Spleen (tissue), 11 donors: ENCODE results near the gene LBR. TPM values are rescaled to one million over a fixed set of nuclear protein-coding genes. Genes with fewer than 3 reads are reported as not detected.

Source experiments
- DNase-seq: peaks from one replicate; pipeline ENCODE4 v3.0.0-alpha.2; 2020
- H3K27ac ChIP-seq, 8 donors: fragments of 200-600 bp; sonication (generic) in 7 of 8; 1 replicate in 4 of 8; 2 replicates in 4 of 8; pipeline versions ENCODE4 v1.5.0 to v1.8.0; 2016 to 2021; ENCODE audit warnings: inconsistent platforms in 4 of 8, mild to moderate bottlenecking in 4 of 8, moderate library complexity in 1 of 8
- H3K27me3 ChIP-seq, 7 donors: fragments of 200-600 bp; sonication (generic) in 6 of 7; replicated peaks in 1 of 7; 1 replicate in 4 of 7; 2 replicates in 3 of 7; pipeline versions ENCODE4 v1.5.0 to v1.8.0; 2016 to 2021; ENCODE audit warnings: inconsistent platforms in 3 of 7, mild to moderate bottlenecking in 1 of 7
- H3K36me3 ChIP-seq, 6 donors: fragments of 200-600 bp; sonication (generic) in 5 of 6; 1 replicate in 4 of 6; 2 replicates in 2 of 6; pipeline versions ENCODE4 v1.5.0 to v1.8.0; 2016 to 2021; ENCODE audit warnings: inconsistent platforms in 2 of 6
- H3K4me1 ChIP-seq, 6 donors: fragments of 200-600 bp; sonication (generic) in 5 of 6; 1 replicate in 3 of 6; 2 replicates in 3 of 6; pipeline versions ENCODE4 v1.5.0 to v1.8.0; 2016 to 2021; ENCODE audit warnings: inconsistent platforms in 3 of 6
- H3K4me3 ChIP-seq, 8 donors: fragments of 200-600 bp; sonication (generic) in 7 of 8; 1 replicate in 4 of 8; 2 replicates in 4 of 8; pipeline versions ENCODE4 v1.5.0 to v1.8.0; 2016 to 2021; ENCODE audit warnings: inconsistent platforms in 4 of 8, mild to moderate bottlenecking in 4 of 8, moderate library complexity in 2 of 8
- H3K9me3 ChIP-seq, 8 donors: fragments of 200-600 bp; sonication (generic) in 7 of 8; 1 replicate in 4 of 8; 2 replicates in 4 of 8; pipeline versions ENCODE4 v1.5.0 to v1.8.0; 2016 to 2021; ENCODE audit warnings: inconsistent platforms in 4 of 8
- CTCF ChIP-seq, 11 experiments: fragments of 200-600 bp in 7 of 11; fragments of 450-650 bp in 4 of 11; sonication (generic) in 4 of 11; IDR thresholded peaks in 8 of 11; conservative IDR thresholded peaks in 3 of 11; 1 replicate in 7 of 11; 2 replicates in 4 of 11; pipeline versions ENCODE4 v1.4.0 to v1.8.0; 2016 to 2021; ENCODE audit warnings: antibody characterized with exemption in 11 of 11, inconsistent platforms in 4 of 11, mild to moderate bottlenecking in 1 of 11
- POLR2A ChIP-seq, 3 donors: fragments of 450-650 bp; IDR thresholded peaks; one replicate each; pipeline ENCODE4 v1.5.1; 2017; ENCODE audit warnings: antibody characterized with exemption in 3 of 3, mild to moderate bottlenecking in 1 of 3
- POLR2AphosphoS5 ChIP-seq, 3 donors: sonication (generic); formaldehyde crosslinking; IDR thresholded peaks; one replicate each; pipeline ENCODE4 v1.5.1; 2017; ENCODE audit warnings: antibody characterized with exemption in 3 of 3
- WGBS, 5 donors: extraction: QIAGEN DNeasy Blood & Tissue Kit in 3 of 5; methylation state at CpG; one replicate each; pipeline versions ENCODE4 v1.1.5 to v1.1.7; 2013 to 2018; 5-methylcytosine and 5-hydroxymethylcytosine counted together
- intact Hi-C: fragments of 100-400 bp; cut with DNase I; formaldehyde crosslinking; loops from one replicate; pipeline ENCODE4 v1.15.0; 2023; ENCODE audit warnings: low total_unique reads
- polyA plus RNA-seq, 3 donors: library from polyadenylated mRNA; stranded (reverse); fragments of 200-250 nt; gene quantifications; one replicate each; pipeline ENCODE4 v1.2.1, GENCODE V29; 2013
- total RNA-seq, 7 donors: library from RNA; depleted of rRNA in 3 of 7; stranded (reverse); fragments of >200 nt in 3 of 7; fragmentation: NEBNext Ultra II Directional in 4 of 7; extraction: Animal tissue kit (Norgen Biotek cat#: 25700) in 4 of 7; gene quantifications; one replicate each; pipeline versions ENCODE4 v1.1.0 to v1.2.1, GENCODE V29; 2016 to 2021
- donor health status: healthy with polysubstance abuse.
- donor health status: DM: no; HTN: no; CAD: no; lungs with moderate emphysema.
- donor health status: DM: no; HTN: no; CAD: no.
- donor health status: Bipolar disorder and iron deficiency.
- donor health status: healthy.
- donor health status: DM: no; HTN: no; CAD: no.
- donor health status: DM: yes; HTN: yes; CAD: no.

Gene LBR
- total and polyA plus RNA-seq, 10 donors: 20.8 to 157 (median 87.9) TPM

DNA sequence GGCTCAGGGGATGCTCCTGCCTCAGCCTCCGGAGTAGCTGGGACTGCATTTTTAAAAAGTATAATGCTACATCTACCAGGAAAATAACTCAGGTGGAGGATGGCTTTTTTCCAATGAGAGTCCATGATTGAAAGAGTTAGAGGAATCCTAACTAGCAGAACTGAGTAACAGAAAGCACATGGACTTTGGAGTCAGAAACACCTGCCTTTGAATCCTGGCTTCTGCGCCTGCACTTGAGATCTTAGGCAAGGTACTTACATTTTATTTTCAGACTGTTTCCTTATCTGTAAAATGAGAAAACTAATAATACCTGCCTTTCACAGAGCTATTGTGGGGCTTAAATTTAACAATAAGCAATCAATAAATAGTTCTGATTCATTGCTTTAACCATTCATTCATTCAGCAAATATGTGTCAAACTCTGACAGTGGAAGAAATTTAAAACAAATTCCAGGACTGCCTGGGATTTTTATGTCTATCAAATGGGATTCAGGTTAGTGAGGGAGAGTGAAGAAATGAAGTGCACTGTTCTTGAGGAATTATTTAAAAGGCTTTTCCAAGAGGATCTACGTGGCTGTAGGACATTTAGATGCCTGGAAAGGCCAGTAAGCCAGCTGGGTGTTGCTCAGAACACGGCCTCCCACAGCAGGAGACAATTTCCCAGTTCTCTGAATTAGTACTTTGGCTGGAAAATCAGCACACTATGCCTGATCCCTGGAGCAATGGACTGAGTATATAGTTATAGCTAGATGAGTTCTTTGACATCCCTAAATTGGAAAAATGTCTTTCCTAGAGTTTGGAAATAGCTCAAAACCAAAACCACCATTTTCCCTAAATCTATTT is 12.8 kb upstream of the LBR start:
- H3K9me3 ChIP-seq: no peaks in the 10 kb centered on the region
- intact Hi-C loops: no loop called here
- WGBS, 5 donors: 81 to 96% (median 93%) methylated on average over 4 of the region's 4 CpGs
- H3K4me3 ChIP-seq: no peak overlapping the region
- TF ChIP-seq POLR2A (IDR thresholded peaks at IDR 0.05) (no peak), POLR2AphosphoS5 (IDR thresholded peaks at IDR 0.05) (no peak), CTCF (IDR thresholded peaks at IDR 0.05 in 8 of 11, conservative IDR thresholded peaks at IDR 0.05 in 3 of 11) (no peak)
- H3K36me3 ChIP-seq: no peaks in the 10 kb centered on the region
- no peaks in the 10 kb centered on the region for H3K27me3 ChIP-seq
- H3K4me1 ChIP-seq: peaks cover 14 to 55% (median 44%) of the 10 kb centered on the region in 6 donors
- DNase-seq: no peak
- peak overlapping the region in 1 of 8 donors; percentile 90 for H3K27ac ChIP-seq

- no peak for DNase-seq
- no peak overlapping the region for H3K4me3 ChIP-seq
- no peaks in the 10 kb centered on the region for H3K9me3 ChIP-seq
- 83 to 92% (median 86%) methylated on average over 5 of the region's 5 CpGs for WGBS, 5 donors
- no peaks in the 10 kb centered on the region for H3K27me3 ChIP-seq
- H3K36me3 ChIP-seq: no peaks in the 10 kb centered on the region
- intact Hi-C loops: no loop called here
- peaks cover 0 to 38% (median 18%) of the 10 kb centered on the region in 6 donors for H3K4me1 ChIP-seq
- H3K27ac ChIP-seq: peak overlapping the region in 2 of 8 donors; percentile 10 to 19
- TF ChIP-seq CTCF (IDR thresholded peaks at IDR 0.05 in 8 of 11, conservative IDR thresholded peaks at IDR 0.05 in 3 of 11): peak in 6 of 11 experiments; percentile 8 to 33 (median 28)
- no peak for TF ChIP-seq POLR2A (IDR thresholded peaks at IDR 0.05)
- no peak for TF ChIP-seq POLR2AphosphoS5 (IDR thresholded peaks at IDR 0.05)
Measured at GRCh38 chr1:225437710-225438437, 10.0 kb upstream of the LBR start.

DNA sequence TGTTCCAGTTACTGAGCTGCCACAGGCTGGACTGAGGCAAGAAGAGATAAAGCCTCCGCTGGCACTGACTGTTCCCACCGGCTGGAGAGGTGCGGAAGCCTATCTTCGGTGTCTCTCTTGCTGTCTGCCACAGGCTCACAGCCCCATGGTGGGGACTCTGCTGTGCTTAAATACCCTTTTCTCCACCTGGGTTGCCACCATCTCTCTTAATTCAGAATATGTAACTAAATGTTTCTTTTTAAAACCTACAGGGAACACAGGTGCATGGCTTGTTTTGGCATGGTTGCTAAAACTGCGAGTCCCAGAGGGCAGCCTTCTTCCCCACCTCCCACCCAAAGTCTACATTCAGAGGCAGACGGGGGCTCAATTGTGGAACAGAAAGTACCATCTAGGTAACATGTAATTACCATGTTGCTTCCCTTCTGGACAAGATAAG is 8.1 kb upstream of the LBR start:
- no peaks in the 10 kb centered on the region for H3K36me3 ChIP-seq
- peaks cover 0 to 22% (median 5%) of the 10 kb centered on the region in 6 donors for H3K4me1 ChIP-seq
- peaks cover 0 to 5% (median 0%) of the 10 kb centered on the region in 8 donors for H3K9me3 ChIP-seq
- no peak for DNase-seq
- WGBS, 5 donors: 58 to 74% (median 61%) methylated on average over 6 of the region's 6 CpGs
- intact Hi-C loops: no loop called here
- peak overlapping the region in 4 of 8 donors; percentile 15 to 55 (median 50) for H3K27ac ChIP-seq
- no peaks in the 10 kb centered on the region for H3K27me3 ChIP-seq
- no peak overlapping the region for H3K4me3 ChIP-seq
- TF ChIP-seq CTCF (IDR thresholded peaks at IDR 0.05 in 8 of 11, conservative IDR thresholded peaks at IDR 0.05 in 3 of 11) (no peak), POLR2AphosphoS5 (IDR thresholded peaks at IDR 0.05) (peak in 1 of 3 donors; percentile 40)

DNA sequence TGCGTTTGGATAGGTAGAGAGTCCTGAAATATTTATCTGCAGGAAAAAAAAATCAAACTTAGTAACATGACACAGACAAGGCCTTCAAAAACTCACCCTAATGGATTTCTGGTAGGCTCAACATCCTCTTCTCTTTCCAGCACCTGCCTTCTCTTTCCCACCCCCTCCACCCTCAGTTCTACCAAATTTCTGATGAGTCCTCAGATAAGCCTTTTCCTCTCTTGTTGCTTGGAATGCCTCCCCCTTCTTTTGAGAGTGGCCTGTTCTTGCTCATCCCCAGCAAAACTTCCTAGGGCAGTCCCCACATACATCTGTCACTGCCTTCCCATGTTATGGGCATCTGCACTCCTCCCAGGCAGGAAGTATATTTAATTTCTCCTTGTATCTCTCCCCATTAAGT is 7.6 kb upstream of the LBR start:
- 85 to 93% (median 90%) methylated on average over 1 of the region's 1 CpG for WGBS, 5 donors
- Histone ChIP-seq H3K4me3 (no peak overlapping the region), H3K27me3 (no peaks in the 10 kb centered on the region), H3K4me1 (peaks cover 0 to 22% (median 5%) of the 10 kb centered on the region in 6 donors), H3K36me3 (no peaks in the 10 kb centered on the region), H3K9me3 (peaks cover 0 to 5% (median 0%) of the 10 kb centered on the region in 8 donors), H3K27ac (peak overlapping the region in 4 of 8 donors; percentile 15 to 55 (median 50))
- intact Hi-C loops: no loop called here
- TF ChIP-seq CTCF (IDR thresholded peaks at IDR 0.05 in 8 of 11, conservative IDR thresholded peaks at IDR 0.05 in 3 of 11): no peak
- TF ChIP-seq POLR2A (IDR thresholded peaks at IDR 0.05): no peak
- TF ChIP-seq POLR2AphosphoS5 (IDR thresholded peaks at IDR 0.05): no peak
- no peak for DNase-seq
